Measurements from ENCODE around the gene PLEKHA4. TPM values are rescaled to one million over a fixed set of nuclear protein-coding genes. Genes with fewer than 3 reads are reported as not detected.

Gene PLEKHA4
- total and polyA plus RNA-seq, 9 of the 15 experiments (the other 6 are each of a cell fraction or from before 2014, with no cell fraction given) = 0.07 to 30.8 (median 11.4) TPM

DNA sequence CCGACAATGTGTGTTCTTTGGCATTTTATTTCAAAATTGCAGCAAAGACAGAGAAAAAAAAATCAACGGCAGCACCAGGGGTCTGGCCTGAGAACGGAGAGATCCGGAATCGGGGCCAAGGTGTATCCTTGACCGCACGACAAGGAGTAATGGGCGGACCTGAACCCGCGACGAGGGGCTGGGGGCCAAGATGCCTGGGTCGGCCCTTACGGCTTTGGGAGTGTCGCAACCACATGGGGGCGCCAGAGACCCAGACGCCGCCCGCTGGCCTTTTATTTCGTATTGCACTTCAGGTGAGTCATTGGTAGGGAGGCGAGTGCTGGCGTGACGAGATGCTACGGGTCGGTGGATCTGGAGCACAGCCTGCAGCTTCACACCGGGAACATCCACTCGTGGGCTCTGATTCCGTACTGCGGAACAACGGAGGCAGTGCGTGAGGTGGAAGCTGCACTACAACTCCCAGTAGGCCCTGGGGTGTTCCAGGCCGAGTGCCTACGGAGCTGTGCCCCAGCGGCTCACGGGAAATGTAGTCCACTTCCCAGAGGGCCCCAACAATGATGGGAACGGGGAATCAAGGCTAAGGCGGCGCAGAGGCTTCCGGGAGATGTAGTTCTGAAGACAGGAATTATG, 73.2 kb downstream of the PLEKHA4 start (continued):
- 0 out of 2 replicates have a peak, but pooled peaks have one; percentile 9 for TF ChIP-seq MYC (IDR thresholded peaks at IDR 0.05; ENCODE audit: low read depth, low read length)
- TF ChIP-seq MYC (CRISPR knock-in tag; IDR thresholded peaks at IDR 0.05; ENCODE audit: borderline replicate concordance, low read depth) = peak; percentile 57; the same call in 1 of the 2 replicates
- TF ChIP-seq, protein P1, sequence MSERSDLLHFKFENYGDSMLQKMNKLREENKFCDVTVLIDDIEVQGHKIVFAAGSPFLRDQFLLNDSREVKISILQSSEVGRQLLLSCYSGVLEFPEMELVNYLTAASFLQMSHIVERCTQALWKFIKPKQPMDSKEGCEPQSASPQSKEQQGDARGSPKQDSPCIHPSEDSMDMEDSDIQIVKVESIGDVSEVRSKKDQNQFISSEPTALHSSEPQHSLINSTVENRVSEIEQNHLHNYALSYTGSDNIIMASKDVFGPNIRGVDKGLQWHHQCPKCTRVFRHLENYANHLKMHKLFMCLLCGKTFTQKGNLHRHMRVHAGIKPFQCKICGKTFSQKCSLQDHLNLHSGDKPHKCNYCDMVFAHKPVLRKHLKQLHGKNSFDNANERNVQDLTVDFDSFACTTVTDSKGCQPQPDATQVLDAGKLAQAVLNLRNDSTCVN (CRISPR knock-in tag; IDR thresholded peaks at IDR 0.05) = no peak
- no peak for TF ChIP-seq HEY1 (CRISPR knock-in tag; IDR thresholded peaks at IDR 0.05; ENCODE audit: borderline replicate concordance)
- TF ChIP-seq GABPB2 (CRISPR knock-in tag; conservative IDR thresholded peaks at IDR 0.05) = no peak
- peak; percentile 91 for TF ChIP-seq FOSL1 (tag; conservative IDR thresholded peaks at IDR 0.05)
- no peak for TF ChIP-seq ZFP36 (IDR thresholded peaks at IDR 0.05; ENCODE audit: low read depth, low read length, partially characterized antibody)
- TF ChIP-seq HDAC6 (IDR thresholded peaks at IDR 0.05; ENCODE audit: low read depth, low read length) = no peak
- peak; percentile 49; the same call in 1 of the 2 replicates for TF ChIP-seq BCL6 (CRISPR knock-in tag; IDR thresholded peaks at IDR 0.05)
- peak in 1 of 2 experiments; percentile 72; a peak in 2 of 4 replicates for TF ChIP-seq HDAC1 (IDR thresholded peaks at IDR 0.05)
- TF ChIP-seq ZNF695 (CRISPR knock-in tag; IDR thresholded peaks at IDR 0.05) = no peak
- TF ChIP-seq BRF1 (IDR thresholded peaks at IDR 0.05; ENCODE audit: borderline replicate concordance, extremely low read depth, insufficient read length) = no peak
- no peak for TF ChIP-seq ZNF354B (CRISPR knock-in tag; IDR thresholded peaks at IDR 0.05)
- TF ChIP-seq, protein P2, sequence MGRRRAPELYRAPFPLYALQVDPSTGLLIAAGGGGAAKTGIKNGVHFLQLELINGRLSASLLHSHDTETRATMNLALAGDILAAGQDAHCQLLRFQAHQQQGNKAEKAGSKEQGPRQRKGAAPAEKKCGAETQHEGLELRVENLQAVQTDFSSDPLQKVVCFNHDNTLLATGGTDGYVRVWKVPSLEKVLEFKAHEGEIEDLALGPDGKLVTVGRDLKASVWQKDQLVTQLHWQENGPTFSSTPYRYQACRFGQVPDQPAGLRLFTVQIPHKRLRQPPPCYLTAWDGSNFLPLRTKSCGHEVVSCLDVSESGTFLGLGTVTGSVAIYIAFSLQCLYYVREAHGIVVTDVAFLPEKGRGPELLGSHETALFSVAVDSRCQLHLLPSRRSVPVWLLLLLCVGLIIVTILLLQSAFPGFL (CRISPR knock-in tag; IDR thresholded peaks at IDR 0.05) = no peak
- no peak for TF ChIP-seq ZNF75A (CRISPR knock-in tag; IDR thresholded peaks at IDR 0.05)
- TF ChIP-seq ELF4 (CRISPR knock-in tag; IDR thresholded peaks at IDR 0.05) = peak; percentile 90; the same call in 1 of the 2 replicates
- peak; percentile 50 for TF ChIP-seq EP400 (IDR thresholded peaks at IDR 0.05)
- TF ChIP-seq, protein P3, sequence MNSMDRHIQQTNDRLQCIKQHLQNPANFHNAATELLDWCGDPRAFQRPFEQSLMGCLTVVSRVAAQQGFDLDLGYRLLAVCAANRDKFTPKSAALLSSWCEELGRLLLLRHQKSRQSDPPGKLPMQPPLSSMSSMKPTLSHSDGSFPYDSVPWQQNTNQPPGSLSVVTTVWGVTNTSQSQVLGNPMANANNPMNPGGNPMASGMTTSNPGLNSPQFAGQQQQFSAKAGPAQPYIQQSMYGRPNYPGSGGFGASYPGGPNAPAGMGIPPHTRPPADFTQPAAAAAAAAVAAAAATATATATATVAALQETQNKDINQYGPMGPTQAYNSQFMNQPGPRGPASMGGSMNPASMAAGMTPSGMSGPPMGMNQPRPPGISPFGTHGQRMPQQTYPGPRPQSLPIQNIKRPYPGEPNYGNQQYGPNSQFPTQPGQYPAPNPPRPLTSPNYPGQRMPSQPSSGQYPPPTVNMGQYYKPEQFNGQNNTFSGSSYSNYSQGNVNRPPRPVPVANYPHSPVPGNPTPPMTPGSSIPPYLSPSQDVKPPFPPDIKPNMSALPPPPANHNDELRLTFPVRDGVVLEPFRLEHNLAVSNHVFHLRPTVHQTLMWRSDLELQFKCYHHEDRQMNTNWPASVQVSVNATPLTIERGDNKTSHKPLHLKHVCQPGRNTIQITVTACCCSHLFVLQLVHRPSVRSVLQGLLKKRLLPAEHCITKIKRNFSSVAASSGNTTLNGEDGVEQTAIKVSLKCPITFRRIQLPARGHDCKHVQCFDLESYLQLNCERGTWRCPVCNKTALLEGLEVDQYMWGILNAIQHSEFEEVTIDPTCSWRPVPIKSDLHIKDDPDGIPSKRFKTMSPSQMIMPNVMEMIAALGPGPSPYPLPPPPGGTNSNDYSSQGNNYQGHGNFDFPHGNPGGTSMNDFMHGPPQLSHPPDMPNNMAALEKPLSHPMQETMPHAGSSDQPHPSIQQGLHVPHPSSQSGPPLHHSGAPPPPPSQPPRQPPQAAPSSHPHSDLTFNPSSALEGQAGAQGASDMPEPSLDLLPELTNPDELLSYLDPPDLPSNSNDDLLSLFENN (IDR thresholded peaks at IDR 0.05; ENCODE audit: low read depth in 2 of 2, low read length in 2 of 2) = 0 out of 4 replicates have a peak, but pooled peaks of 1 of the 2 experiments have one; percentile 39
- TF ChIP-seq SMAD2 (IDR thresholded peaks at IDR 0.05; ENCODE audit: low read depth, low read length) = no peak; the same call in 1 of the 2 replicates
- no peak for TF ChIP-seq KDM1A (IDR thresholded peaks at IDR 0.05)
- TF ChIP-seq ZNF696 (CRISPR knock-in tag; conservative IDR thresholded peaks at IDR 0.05) = no peak
- TF ChIP-seq TOE1 (IDR thresholded peaks at IDR 0.05; ENCODE audit: borderline replicate concordance) = peak; percentile 66; the same call in 1 of the 2 replicates
- TF ChIP-seq TOE1 (CRISPR knock-in tag; IDR thresholded peaks at IDR 0.05; ENCODE audit: borderline replicate concordance, low read depth) = peak; percentile 64; the same call in 1 of the 2 replicates
